NCI-H748 (cell line): ENCODE data around the gene MKRN2OS.
A peak's percentile ranks its signal among the peaks of the same experiment; 100 is the strongest.
"Not testable (repeated sequence)": the region's sequence is repeated elsewhere in the genome, so short reads cannot be mapped to it uniquely, and the experiment has no call there.

Experiments used
- DNase-seq: peaks from one replicate; lab custom pipeline; 2025; ENCODE audit not compliant: unreplicated experiment; lab: John Stamatoyannopoulos, UW

The MKRN2OS gene

DNA sequence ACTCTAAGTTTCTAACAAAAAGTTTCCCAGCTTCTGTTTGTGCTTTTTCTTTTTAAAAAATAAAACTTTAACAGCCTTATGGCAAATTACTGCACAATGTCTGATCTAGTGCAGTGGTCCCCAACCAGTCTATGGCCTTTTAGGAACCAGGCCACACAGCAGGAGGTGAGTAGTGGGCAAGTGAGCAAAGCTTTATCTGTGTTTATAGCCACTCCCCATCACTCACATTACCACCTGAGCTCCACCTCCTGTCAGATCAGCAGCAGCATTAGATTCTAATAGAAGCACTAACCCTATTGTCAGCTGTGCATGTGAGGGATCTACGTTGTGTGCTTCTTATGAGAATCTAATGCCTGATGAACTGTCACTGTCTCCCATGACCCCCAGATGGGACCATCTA lies 17.2 kb upstream of the MKRN2OS start:
- DNase-seq = no peak

DNA sequence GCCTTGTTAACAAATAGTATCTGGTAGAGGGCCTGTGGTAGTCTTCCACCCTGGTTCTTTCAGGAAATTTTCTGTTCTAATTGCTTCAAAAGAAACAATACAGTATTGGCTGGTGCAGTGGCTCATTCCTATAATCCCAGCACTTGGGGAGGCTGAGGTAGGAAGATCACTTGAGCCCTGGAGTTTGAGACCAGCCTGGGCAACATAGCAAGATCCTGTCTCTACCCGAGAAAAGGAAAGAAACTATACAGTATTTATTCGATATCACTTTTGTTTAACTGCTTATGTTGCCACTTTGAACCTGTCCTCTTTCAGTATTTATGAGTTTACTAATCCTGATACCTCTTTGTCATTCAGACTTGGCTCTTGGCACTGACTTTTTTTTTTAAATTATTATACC lies 16.1 kb upstream of the MKRN2OS start:
- DNase-seq = no peak

DNA sequence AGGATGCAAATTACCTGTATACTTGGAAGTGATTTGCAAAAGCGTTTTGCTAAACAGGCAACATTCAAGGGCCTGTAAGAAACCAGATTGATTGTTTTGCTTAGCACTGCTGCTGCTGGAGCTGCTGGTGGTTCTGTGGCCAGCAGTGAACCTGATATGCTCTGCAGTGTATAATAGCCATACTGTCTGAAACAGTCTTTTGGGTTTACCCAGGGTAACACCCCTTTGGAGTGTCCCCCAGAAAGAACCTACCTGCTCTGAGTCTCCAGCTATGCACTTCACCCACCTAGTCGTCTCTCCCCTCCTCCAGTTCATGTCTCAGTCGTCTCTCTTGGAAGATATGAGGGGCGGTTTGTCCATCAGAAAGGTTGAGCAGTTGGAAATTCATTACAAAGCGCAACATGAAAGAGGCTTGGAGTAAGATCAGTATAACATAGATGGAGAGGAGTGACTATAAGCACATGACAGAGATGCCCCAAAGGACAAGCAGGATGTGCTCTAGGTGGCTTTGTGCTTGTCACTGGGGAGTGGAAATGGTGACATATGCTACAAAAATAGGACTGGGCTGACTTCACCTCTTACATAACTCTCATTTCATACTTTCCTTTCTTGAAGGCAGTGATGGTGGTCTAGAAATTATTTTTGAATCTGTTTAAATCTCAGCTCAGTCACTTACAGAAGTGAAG lies 15.3 kb upstream of the MKRN2OS start:
- no peak for DNase-seq

DNA sequence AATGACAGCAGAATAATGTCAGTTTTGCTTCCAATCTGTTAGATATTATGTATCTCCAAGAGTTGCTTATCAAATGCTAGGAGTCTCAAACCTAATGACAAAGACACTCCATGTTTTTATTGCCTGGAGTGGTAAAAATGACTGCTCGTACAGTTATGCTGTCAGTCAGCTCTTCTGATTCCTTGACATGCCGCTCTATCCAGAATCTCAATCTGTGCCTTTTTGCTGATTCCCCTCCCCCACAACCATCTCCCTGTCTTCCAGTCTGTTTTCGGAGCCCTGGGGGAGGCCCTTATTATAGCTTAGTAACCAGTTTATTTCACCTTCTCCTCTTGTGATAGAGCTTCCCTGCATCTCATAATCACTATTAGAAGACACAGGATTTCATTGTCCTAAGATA lies 14.2 kb upstream of the MKRN2OS start:
- no peak for DNase-seq

DNA sequence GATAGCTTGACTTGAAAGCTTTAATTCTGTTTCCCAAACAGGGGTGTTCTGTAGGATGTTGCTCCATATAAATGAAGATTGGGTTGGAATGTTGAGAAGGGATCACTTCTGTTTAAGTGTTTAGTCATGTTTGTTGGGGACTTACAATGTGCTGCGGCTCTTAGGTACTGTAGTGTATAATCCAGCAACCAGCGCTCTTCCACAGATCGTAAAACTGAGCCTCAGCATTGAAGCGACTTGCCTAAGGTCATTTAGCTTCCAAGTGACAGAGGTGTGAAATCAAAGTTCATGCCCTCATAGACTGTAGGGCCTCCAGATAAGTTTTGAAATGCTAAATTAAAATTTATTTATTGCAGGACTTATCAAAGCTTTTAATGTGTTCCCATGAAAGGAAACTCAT lies 13.4 kb upstream of the MKRN2OS start:
- no peak for DNase-seq

DNA sequence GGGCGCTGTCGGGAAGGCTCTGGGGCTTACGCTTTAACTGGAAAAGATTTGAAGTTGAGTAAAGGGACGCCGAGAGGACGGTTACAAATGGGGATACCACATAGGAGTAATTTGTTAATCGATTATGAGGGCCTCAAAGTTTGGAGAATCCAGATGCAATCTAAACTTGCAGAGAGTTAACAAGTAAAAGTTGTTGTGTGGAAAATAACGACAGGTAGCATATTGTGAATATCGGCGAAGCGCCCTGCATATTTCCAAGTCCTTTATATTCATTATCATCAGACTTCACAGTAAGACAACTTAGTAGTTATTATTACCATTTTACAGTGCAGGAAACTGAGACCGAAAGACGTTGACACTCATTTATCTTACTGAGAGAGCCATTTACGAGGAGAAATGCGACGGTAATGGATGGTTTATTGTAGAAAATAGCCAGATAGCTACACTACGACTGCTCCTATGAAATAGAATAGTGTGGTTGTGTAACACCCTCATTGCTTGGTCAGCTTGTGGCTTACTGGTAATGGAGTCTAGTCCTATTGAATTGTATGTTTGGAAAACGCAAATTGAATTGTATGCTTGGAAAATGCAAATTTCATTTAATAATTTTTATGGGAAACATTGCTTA lies 12.3 kb upstream of the MKRN2OS start:
- DNase-seq = peak; percentile 14

DNA sequence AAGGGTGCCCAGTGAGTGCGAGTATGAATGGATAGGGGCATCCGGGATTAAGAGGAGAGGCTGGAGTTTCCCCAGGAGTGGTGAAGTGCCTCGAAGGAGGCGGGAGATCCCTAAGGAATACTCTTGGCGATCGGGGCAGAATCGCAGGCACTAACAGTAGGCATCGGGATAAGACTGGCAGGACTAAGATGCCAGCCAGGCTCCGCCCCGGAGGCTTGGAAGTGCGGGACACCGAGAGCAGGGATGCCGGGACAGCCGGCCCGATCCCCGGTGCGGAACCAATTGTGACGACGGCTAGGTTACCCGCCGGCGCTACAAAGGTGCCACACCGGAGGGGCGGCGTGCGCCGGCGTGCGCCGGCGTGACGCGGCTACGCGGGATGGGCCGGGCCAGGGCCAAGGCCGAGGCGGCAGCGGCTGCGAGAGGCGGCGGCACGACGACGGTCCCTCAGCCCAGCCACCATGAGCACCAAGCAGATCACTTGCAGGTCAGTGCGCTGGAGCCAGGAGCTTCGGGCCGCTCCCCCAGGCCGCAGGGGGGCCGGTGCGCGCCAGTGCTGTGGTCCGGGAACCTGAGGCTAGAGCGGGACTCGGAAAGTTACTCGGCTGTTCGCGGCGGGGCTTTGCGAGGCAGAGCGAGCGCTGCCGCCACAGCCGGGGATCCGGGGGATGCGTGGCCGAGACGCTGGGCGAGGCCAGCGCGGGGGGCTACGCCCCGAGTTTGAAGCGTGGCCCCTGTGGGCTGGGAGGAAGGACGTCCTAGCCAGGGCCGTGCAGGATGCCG lies 11.6 kb upstream of the MKRN2OS start, which contains the start of gene MKRN2:
Gene MKRN2, plus strand, starts transcription at position 398 of the 783 bp plus-strand sequence. Its CDS starts 64 bp downstream, at position 462.
- peak; percentile 86 for DNase-seq

DNA sequence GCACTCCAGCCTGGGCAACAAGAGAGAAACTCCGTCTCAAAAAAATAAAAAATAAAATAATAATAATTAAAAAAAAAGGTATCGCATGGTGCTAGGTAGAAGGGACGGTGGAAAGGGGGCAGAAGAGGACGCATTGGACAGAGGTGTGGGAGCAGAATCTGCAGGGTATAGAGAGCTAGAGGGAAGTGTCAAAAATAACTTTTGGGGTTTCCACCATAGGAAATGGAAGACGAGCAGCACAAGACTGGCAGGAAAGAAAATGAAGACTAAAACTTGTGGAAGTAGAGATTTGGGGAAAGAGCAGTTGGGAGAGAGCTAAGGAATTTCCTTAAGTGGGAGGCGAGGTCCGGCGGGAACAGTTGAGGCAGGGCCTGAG lies 11.0 kb upstream of the MKRN2OS start:
- DNase-seq = no peak

DNA sequence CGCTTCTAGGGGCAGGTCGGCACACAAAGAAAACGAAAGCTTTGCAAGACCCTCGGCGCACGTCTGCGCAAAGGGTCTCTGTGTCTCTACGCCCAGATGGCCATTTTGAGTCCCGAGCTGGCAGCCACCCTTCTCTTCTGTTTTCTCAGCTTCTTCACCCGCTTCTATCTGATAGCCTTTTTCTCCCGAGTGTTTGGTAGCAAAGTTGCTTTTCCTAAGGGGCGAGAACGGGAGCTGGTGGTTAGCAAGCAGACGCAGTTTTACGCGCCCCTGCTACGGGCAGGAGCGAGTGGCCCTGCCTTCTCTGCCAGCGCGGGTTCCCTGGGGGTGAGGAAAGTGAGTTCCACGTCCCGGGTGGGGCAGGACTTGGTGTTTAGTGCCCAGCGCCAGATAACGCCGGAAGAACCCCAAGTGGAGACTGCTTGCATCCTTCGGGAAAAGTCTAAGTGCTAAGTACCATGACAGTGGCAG lies 8.7 kb upstream of the MKRN2OS start:
- DNase-seq = peak; percentile 81

DNA sequence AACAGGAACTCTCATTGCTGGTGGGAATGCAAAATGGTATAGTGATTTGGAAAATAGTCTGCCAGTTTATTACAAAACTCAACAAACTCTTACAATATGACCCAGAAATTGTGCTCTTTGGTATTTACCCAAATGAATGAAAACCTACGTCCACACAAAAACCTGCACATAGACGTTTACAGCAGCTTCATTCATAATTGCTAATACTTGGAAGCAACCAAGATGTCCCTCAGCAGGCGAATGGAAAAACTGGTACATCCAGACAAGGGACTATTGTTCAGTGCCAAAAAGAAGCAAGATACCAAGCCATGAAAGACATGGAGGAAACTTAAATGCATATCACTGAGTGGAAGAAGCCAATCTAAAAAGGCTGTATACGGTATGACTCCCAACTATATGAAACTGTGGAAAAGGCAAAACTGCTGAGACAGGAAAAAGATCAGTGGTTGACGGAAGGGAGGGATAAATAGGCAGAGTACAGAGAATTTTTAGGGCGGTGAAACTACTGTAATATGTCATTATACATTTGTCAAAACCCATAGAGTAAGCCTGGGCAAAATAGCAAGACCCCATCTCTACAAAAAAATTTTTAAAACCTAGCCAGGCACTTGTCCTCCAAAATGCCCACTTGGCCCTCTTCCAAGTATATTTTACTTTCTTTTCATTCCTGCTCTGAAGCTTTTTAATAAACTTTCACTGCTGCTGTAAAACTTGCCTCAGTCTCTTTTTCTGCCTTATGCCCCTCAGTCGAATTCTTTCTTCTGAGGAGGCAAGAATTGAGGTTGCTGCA lies 4.9 kb upstream of the MKRN2OS start:
- DNase-seq = no peak

DNA sequence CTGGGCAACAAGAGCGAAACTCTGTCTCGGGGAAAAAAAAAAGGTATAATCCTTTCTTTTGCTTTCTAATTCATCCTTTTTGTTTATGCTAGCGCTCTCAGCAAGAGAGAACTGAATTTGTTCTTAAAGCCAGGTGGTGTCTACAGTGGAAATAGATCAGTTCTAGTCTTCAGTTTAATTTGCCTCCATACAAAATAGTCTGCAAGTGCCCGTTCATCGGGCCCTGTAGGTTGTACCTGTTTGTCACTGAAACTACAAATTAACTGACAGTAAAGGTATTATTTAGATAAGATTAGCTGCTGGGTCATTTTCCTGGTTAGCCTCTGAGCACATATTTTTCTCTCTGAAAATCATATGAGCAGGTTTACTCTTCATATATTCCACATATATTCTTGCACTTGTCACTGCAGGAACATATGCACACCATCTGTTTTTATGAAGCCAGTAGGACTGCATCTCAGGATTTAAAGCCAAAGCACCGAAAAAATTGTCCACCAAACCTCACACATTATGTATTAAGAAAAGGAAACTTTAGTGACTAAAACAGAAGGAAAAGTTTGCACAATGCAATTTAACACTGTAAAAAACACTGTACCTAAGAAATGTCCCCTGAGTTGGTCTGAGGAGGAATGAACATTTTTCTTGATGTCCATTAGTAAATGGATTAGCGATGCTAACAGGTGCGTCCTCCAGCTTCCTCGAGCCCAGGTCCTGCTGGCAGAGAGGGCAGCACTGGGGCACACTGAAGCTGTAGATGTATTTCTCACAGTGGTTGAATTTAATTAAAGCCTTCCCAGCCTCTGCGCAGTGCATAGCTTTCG lies 437 bp downstream of the MKRN2OS start:
- no peak for DNase-seq

DNA sequence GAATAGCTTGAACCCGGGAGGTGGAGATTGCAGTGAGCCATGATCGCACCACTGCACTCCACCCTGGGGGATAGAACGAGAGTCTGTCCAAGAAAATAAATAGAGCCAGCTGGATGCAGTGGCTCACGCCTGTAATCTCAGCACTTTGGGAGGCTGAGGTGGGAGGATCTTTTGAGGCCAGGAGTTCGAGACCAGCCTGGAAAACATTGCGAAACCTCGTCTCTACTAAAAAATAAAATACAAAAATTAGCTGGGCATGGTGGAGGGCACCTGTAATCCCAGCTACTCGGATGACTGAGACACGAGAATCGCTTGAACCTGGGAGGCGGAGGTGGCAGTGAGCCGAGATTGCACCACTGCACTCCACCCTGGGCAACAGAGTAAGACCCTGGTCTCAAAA lies 1.8 kb downstream of the MKRN2OS start:
- not testable (repeated sequence) for DNase-seq

DNA sequence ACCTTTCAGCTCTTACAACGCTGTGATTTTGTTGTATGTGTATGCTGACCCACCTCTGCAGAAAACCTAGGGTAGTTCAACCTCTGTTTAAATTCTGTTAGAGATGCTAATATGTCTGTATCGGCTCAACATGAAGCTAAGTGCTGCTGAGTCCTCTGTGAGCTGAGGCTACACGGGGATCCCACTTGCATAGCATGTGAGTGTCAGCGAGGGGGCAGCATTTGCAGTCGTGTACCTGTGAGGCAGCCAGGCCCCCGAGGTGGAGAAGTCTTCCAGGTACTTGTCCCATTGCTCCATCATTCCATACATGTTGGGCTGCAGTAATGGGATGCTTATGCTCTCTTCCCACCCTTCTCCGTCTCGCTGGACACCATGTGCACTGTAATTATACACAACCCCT lies 3.7 kb downstream of the MKRN2OS start:
- DNase-seq = peak; percentile 38

DNA sequence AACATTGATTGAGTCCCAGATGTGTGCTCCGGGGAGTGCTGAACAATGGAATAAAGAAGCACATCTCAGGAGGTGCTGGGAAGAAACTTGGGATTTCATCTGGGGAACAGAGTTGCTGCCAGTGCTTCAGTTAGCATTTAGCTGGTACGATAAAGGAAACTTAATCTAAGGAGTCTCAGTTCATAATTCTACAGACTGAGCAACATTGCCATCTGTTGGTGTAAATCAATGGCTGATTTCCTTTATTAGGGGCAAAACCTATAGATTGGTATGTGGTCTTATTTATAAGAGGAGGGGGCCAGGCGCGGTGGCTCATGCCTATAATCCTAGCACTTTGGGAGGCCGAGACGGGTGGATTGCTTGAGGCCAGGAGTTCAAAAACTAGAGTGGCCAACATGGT lies 8.9 kb downstream of the MKRN2OS start:
- DNase-seq = no peak

DNA sequence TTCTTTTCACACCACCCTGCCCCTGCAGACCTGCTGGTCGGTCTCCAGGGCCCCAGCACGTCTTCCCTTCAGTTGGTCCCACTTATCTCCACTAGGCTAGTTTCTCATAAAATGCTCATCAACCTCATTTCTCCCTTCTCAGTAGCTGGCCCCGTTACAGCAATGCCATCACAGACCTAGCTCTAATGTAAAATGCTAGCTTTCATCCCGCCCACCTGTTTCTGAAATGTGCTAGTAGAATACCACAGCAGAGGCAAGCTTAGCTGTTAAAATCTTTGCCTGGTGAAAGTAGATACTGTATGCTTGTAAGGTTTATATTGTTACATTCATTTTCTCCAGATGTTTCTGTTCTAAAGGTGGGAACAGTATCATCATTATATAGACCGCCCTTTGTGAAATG lies 13.1 kb downstream of the MKRN2OS start:
- DNase-seq = no peak

DNA sequence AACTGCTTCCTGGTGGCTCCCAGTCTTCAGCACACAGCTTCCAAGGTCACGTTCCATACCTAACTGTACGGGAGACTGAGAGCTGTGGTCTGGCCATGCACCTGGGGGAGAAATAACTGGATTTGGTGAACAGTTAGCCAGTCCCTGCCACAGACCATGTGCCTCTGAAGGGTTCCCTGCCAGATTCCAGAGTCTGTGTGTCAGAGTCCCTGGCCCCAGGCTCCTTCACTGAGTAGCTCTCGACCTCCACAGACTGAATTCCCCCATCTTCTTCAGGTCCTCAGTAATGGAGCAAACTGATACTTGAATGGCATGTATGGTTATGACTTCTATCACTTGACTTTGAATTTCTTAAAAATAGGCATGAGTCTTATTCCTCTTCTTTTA lies 17.5 kb downstream of the MKRN2OS start:
- no peak for DNase-seq

DNA sequence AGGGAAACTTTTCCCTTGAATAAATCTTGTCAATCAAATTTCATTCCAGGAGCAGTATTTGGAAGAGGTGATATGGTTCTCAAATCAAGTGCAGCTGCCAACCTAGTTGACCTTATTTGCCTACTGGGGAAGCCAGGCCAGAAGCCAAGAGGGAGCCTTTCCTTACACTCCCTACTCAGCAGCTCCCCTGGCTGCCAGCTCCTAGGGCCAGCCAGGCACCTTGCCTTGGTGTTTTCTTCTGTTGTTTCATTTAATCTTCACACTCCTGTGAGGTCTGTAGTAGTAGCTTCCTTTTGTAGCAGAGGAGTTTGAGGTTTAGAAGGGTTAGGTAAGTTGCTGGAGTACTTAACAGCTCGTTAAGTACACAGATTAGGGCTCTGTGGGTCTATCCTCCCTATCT lies 22.6 kb downstream of the MKRN2OS start:
- DNase-seq = no peak

DNA sequence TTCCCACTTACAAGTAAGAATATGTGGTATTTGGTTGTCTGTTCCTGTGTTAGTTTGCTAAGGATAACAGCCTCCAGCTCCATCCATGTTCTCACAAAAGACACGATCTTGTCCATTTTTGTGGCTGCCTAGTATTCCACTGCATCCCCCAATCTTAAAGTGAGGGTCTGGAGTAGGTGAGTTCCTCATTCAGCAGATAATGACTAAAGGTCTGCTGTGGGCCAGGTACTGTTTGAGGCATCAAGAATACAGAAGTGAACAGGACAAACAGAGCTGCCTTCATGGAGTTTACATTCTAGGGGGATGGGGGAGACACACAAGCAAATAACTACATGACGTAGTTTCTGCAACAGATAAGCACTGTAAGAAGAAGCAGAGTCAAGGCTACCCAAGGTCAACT lies 24.3 kb downstream of the MKRN2OS start:
- no peak for DNase-seq

DNA sequence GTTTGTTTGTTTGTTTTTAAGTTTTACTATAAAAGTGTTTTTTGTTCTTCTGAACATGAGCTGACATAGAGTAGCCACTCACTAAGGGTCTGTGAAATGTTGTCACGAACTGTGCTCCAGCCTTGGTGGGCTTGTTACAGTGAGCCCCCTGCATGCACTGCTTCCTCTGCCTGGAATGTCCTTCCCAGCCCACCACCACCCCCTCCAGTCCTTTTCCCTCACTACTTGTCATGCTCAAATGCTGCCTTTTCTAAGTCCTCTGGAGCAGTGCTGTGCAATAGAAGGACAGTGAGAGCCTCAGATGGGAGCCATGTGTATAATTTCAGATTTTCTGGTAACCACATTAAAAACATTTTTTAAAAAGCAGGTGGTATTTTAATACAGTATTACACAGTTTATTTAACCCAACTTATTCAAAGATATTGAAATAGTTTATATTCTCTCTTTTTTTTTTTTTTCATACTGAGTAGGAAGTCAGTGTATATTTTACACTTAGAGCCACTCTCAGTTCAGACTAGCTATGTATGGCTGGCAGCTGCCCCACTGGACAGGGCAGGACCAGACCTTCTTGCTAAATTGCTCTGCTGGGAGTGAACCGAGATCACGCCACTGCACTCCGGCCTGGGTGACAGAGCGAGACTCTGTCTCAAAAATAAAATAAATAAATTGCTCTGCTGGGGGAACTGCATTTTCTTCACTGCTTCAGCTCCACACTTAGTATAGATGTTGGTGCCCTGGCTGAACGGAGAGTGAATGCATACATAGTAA lies 26.9 kb downstream of the MKRN2OS start:
- no peak for DNase-seq

DNA sequence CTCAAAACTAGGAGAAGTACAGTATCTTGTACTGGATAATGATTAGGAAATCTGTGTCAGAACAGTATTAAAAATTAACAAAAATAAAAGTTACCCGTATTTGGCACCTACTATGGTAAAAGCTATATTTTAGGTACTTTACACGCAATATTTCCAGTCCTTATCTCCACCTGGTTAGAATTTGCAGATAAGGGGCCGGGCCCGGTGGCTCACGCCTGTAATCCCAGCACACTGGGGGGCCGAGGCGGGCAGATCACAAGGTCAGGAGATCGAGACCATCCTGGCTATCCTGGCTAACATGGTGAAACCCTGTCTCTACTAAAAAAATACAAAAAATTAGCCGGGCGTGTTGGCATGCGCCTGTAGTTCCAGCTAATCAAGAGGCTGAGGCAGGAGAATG lies 28.4 kb downstream of the MKRN2OS start:
- no peak for DNase-seq
